ENCODE results near the gene HLA-F.

The HLA-F gene

DNA sequence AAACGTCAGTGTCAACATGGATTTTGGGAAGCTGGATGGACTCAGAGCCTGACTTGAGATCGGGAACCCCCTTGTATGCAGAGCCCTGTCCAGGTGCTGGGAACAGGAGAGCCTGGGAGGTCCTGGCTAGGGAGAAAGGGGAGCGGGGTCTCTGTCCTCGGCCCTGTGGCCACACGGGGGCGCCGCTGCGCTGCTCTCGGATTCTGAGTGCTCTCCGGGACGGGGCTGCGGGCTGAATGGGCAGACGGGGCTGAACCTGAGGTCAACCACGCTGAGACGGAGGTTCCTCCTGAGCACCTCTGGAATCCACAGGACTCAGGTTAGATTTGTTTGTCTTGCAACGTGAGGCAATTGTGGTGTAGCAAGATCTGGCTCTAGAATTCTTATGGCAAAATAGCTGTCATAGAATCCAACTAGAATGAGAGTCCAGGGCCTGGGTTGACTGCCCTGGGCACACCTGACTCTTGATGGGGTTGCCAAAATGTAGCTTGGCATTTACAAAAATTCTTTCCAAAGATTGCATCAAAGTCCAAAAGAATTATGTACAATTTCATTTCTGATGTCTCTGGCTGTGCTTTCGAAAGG is 20.6 kb upstream of the HLA-F start:
- Histone ChIP-seq H3K27me3 (ENCODE audit: insufficient read depth, low read length, poor library complexity, severe bottlenecking) (no peaks in the 10 kb centered on the region), H3K4me3 (ENCODE audit: low read length, poor library complexity, severe bottlenecking) (no peak overlapping the region), H3F3A (ENCODE audit: low read depth) (no peaks in the 10 kb centered on the region), H3K4me2 (ENCODE audit: low read depth, low read length, poor library complexity, severe bottlenecking) (peak overlapping the region; percentile 35), H3K4me1 (ENCODE audit: insufficient read depth, low read length, poor library complexity, severe bottlenecking) (peaks cover 3% of the 10 kb centered on the region), H4K20me1 (ENCODE audit: insufficient read depth, low read length, poor library complexity, severe bottlenecking) (no peaks in the 10 kb centered on the region), H3K9ac (ENCODE audit: low read depth, low read length, poor library complexity, severe bottlenecking) (no peak overlapping the region), H3K36me3 (ENCODE audit: insufficient read depth, low read length) (no peaks in the 10 kb centered on the region), H3K9me2 (replicated peaks; ENCODE audit: low read depth, low read length) (no peaks in the 10 kb centered on the region), H2AFZ (ENCODE audit: low read length) (peak overlapping the region; percentile 56; the same call in 1 of the 2 replicates), H3K79me2 (ENCODE audit: insufficient read depth, low read length) (no peaks in the 10 kb centered on the region), H3K9me3 (ENCODE audit: insufficient read depth, low read depth, low read length) (no peaks in the 10 kb centered on the region)
- TF ChIP-seq CTCF (conservative IDR thresholded peaks at IDR 0.05; ENCODE audit: low read length) (peak; percentile 87), EZH2phosphoT487 (IDR thresholded peaks at IDR 0.05; ENCODE audit: borderline replicate concordance) (no peak)

DNA sequence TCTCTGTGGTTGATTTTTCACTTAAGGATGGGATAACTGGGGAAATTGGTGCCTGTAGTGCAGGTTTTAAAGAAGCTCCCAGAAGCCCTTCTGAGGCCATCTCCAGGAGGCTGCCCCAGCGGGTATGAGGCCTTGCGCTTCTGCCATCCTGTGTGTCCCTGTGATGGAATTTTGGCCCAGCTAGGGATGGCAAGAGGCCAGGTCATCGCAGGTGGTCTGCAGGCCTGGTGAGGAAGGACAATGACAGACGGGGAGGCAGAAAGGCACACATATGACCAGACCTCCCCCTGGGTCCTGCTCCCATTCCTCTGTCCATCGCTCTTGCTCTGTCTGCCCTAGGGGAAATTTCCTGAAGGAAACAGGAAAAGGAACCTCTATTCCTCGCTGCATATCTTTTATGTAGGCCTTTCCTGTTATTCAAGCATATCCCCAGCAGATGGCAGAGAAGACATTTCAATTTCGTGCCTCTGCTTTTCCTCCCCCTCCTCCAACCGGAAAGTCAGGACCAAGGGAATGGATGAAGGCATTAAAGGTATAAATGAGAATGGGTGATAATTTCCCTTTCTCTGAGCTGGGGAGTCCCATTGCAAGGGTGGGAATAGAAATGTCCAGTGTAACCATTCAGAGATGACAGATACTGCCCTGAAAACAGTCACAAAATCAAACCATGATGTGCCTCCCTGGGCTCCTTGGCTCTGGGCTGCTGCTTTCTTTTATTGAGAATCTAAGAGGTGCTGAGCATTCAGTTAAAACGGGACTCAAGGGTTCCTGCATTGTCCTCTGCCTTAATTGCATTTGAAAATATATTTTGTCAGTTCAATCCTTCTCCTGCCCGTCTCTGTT is 17.6 kb upstream of the HLA-F start:
- no peaks in the 10 kb centered on the region for H3K36me3 ChIP-seq (ENCODE audit: insufficient read depth, low read length)
- H3K9me3 ChIP-seq (ENCODE audit: insufficient read depth, low read depth, low read length) = no peaks in the 10 kb centered on the region
- TF ChIP-seq EZH2phosphoT487 (IDR thresholded peaks at IDR 0.05; ENCODE audit: borderline replicate concordance) (no peak), CTCF (conservative IDR thresholded peaks at IDR 0.05; ENCODE audit: low read length) (peak; percentile 93)
- no peak overlapping the region for H3K4me3 ChIP-seq (ENCODE audit: low read length, poor library complexity, severe bottlenecking)
- no peaks in the 10 kb centered on the region for H4K20me1 ChIP-seq (ENCODE audit: insufficient read depth, low read length, poor library complexity, severe bottlenecking)
- H3K9me2 ChIP-seq (replicated peaks; ENCODE audit: low read depth, low read length) = no peaks in the 10 kb centered on the region
- H3K79me2 ChIP-seq (ENCODE audit: insufficient read depth, low read length) = no peaks in the 10 kb centered on the region
- no peak overlapping the region for H3K9ac ChIP-seq (ENCODE audit: low read depth, low read length, poor library complexity, severe bottlenecking)
- H3K27me3 ChIP-seq (ENCODE audit: insufficient read depth, low read length, poor library complexity, severe bottlenecking) = no peaks in the 10 kb centered on the region
- H3F3A ChIP-seq (ENCODE audit: low read depth) = no peaks in the 10 kb centered on the region
- H3K4me1 ChIP-seq (ENCODE audit: insufficient read depth, low read length, poor library complexity, severe bottlenecking) = peaks cover 22% of the 10 kb centered on the region
- H3K4me2 ChIP-seq (ENCODE audit: low read depth, low read length, poor library complexity, severe bottlenecking) = no peak overlapping the region
- H2AFZ ChIP-seq (ENCODE audit: low read length) = no peak overlapping the region

- Histone ChIP-seq H3K4me2 (ENCODE audit: low read depth, low read length, poor library complexity, severe bottlenecking) (peak overlapping the region; percentile 88), H3K9me2 (replicated peaks; ENCODE audit: low read depth, low read length) (no peaks in the 10 kb centered on the region), H3K4me3 (ENCODE audit: low read length, poor library complexity, severe bottlenecking) (peak overlapping the region; percentile 69)
Observed at GRCh38 chr6:29708432-29709179, 14.6 kb upstream of the HLA-F start.

More at GRCh38 chr6:29708432-29709179, 14.6 kb upstream of the HLA-F start:
- H3F3A ChIP-seq (ENCODE audit: low read depth) = no peaks in the 10 kb centered on the region
- peaks cover 19% of the 10 kb centered on the region for H3K4me1 ChIP-seq (ENCODE audit: insufficient read depth, low read length, poor library complexity, severe bottlenecking)
- no peaks in the 10 kb centered on the region for H3K9me3 ChIP-seq (ENCODE audit: insufficient read depth, low read depth, low read length)
- no peaks in the 10 kb centered on the region for H3K36me3 ChIP-seq (ENCODE audit: insufficient read depth, low read length)
- no peaks in the 10 kb centered on the region for H4K20me1 ChIP-seq (ENCODE audit: insufficient read depth, low read length, poor library complexity, severe bottlenecking)
- H2AFZ ChIP-seq (ENCODE audit: low read length) = 0 out of 2 replicates have a peak overlapping the region, but pooled peaks have one; percentile 47
- no peak for TF ChIP-seq CTCF (conservative IDR thresholded peaks at IDR 0.05; ENCODE audit: low read length)
- no peak for TF ChIP-seq EZH2phosphoT487 (IDR thresholded peaks at IDR 0.05; ENCODE audit: borderline replicate concordance)
- H3K79me2 ChIP-seq (ENCODE audit: insufficient read depth, low read length) = no peaks in the 10 kb centered on the region
- peak overlapping the region; percentile 55 for H3K9ac ChIP-seq (ENCODE audit: low read depth, low read length, poor library complexity, severe bottlenecking)
- no peaks in the 10 kb centered on the region for H3K27me3 ChIP-seq (ENCODE audit: insufficient read depth, low read length, poor library complexity, severe bottlenecking)

Data from Loucy (cell line).